ENCODE data around the gene DCST2. TPM values are rescaled to one million over a fixed set of nuclear protein-coding genes. Genes with fewer than 3 reads are reported as not detected.

The DCST2 gene
- 0.06 TPM in 1 of 2 replicates, not detected in the other for total RNA-seq

DNA sequence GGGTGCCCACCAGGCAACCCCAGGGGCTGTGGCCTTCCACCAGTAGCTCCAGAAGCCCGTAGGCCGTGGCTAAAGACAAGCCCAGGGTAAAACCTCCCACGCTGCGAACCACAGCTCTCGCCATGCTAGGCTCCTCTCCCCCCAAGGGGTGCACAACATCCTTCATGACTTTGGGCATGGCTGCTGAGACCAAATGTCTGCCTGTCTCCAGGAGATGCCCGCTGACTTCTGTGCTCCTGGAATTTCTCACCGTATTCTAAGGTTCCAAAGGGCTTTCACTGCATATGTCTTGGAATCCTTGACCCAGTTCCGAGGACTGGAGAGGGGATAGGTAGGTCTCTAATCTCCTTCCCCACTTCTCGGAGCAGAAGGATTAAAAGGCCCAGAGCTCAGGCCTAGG, at the start of gene DCST2, which contains the start of gene DCST1:
DCST2 (minus strand) TSS at position 258 of the 400 bp plus-strand sequence; CDS start at position 178, 80 bp downstream.
DCST1 (plus strand) TSS at position 301 of the 400 bp plus-strand sequence. CDS start 213 bp downstream, outside the sequence.

GRCh38 chr1:155078469-155079209, 45.1 kb upstream of the DCST2 start, which contains the start of gene EFNA3:
Gene EFNA3 (plus strand): TSS chr1:155078837. CDS start chr1:155078942, 105 bp downstream.

GRCh38 chr1:155063550-155064110, 30.0 kb upstream of the DCST2 start, which contains the start of gene EFNA4:
Gene EFNA4 (plus strand): TSS chr1:155063740. CDS start chr1:155063824, 84 bp downstream.

GRCh38 chr1:155050560-155051341, 17.2 kb upstream of the DCST2 start, which contains the start of gene ADAM15:
Gene ADAM15 (plus strand): TSS chr1:155051316. CDS start chr1:155051387, 71 bp downstream.

DNA sequence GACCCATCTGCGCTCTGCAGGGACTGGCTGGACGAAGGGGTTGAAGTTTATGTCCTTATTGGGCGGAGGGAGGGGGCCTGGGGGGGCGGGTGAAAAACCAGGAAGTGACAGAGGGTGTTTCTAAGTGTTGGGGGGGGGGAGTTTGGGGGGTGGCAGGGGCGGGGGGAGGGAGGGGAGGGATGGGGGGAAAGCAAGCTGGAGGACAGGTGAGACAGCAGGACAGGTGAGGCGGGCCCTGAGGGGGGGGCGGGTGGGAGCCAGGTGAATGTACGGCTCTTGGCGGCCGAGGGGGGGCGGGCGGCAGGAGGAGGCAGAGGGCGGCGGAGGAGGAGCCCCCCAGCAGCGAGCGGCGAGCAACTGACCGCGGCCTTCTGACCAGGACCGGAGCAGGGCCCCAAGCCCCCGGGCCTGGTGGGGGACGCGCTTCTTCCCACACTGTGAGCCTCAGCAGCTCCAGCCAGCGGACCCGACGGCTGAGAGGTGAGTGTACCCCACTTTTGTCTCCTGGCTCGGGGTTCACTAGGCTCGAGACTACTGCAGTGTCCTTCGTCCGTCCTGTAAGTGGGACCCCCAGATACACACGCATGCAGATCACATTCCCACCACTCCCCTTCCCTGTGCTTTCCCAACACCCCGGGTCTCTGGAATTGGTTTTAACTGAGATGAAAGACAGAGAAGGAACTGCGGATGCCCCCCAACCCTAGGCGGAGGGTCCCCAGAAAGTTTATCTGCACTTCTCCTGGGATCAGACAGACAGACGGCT, 30.9 kb downstream of the DCST2 start, which contains the start of gene ZBTB7B:
ZBTB7B (plus strand) TSS at position 339 of the 763 bp plus-strand sequence. CDS start 11,859 bp downstream, outside the sequence.

GRCh38 chr1:154993572-154994268, 39.9 kb downstream of the DCST2 start, which contains the start of gene LENEP:
Gene LENEP (plus strand): TSS chr1:154993586. CDS start chr1:154993608, 22 bp downstream.

DNA sequence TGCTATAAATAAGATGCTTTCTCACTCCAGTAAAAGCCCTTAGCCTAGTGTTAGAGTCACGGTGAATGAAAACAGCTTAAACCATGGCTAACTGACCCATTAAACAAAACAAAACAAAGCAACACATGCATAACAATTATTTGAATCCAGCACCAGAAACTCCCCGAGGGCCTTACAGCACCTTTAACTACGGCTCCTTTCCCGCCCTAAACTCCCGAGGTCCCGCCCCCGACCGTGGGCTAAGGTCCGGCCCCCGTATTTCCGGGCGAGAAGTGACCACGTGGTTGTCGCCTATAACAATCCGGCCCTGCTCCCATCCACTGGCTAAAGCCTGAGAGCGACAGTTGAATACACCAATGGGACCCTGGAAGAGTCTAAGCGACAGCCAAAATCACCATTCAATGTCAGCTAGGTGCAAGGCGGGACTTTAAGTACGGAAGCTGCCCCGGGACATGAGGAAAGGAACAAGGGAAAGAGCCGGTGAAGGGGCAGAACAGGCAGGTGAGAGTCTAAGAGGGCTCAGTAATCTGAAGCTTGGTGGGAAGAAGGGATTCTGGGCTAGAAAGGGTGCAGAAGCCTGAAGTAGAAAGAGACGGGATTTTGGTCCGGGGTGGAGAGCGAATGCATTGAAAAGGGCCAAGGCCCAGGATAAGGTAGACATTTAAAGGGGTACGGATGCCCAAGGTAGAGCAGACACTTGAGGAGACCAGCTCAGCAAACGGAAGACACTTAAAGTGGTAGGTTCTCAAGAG, 50.5 kb downstream of the DCST2 start, which contains the start of gene FLAD1:
FLAD1 (plus strand) TSS at position 448 of the 752 bp plus-strand sequence. CDS start 351 bp downstream, outside the sequence.

GRCh38 chr1:154974102-154974807, 59.3 kb downstream of the DCST2 start, which contains the start of gene CKS1B:
Gene CKS1B (plus strand): TSS chr1:154974681. CDS start chr1:154974746, 65 bp downstream.

GRCh38 chr1:154970631-154971340, 62.8 kb downstream of the DCST2 start, which contains the start of gene SHC1:
Gene SHC1 (minus strand): TSS chr1:154970747. CDS start chr1:154970526, 221 bp downstream.

Other genes starting within 250 kb of the DCST2 start
- 0.13 and 0.25 TPM in 2 replicates for gene KCNN3, start 163.5 kb downstream of the DCST2 start, total RNA-seq
- 11.3 and 12.6 TPM in 2 replicates for gene PMVK, start 97.1 kb downstream of the DCST2 start, total RNA-seq
- gene PBXIP1, start 77.7 kb downstream of the DCST2 start, total RNA-seq: 89.0 and 104 TPM in 2 replicates
- 8.1 and 14.1 TPM in 2 replicates for gene PYGO2, start 72.0 kb downstream of the DCST2 start, total RNA-seq
- 218 and 248 TPM in 2 replicates for gene SHC1, start 63.0 kb downstream of the DCST2 start, total RNA-seq
- gene CKS1B, start 59.1 kb downstream of the DCST2 start, total RNA-seq: 50.2 and 70.3 TPM in 2 replicates
- 12.8 and 19.0 TPM in 2 replicates for gene FLAD1, start 50.4 kb downstream of the DCST2 start, total RNA-seq
- gene LENEP, start 40.2 kb downstream of the DCST2 start, total RNA-seq: 0.66 and 0.99 TPM in 2 replicates
- gene ZBTB7B, start 31.0 kb downstream of the DCST2 start, total RNA-seq: 14.3 and 19.3 TPM in 2 replicates
- not detected in 2 replicates for gene DCST1, start within 50 bp of the DCST2 start, total RNA-seq
- gene ADAM15, start 17.5 kb upstream of the DCST2 start, total RNA-seq: 80.9 and 98.0 TPM in 2 replicates
- gene EFNA4, start 30.0 kb upstream of the DCST2 start, total RNA-seq: 1.8 and 2.7 TPM in 2 replicates
- 0.37 and 0.53 TPM in 2 replicates for gene EFNA3, start 45.1 kb upstream of the DCST2 start, total RNA-seq
- gene EFNA1, start 94.1 kb upstream of the DCST2 start, total RNA-seq: 1.1 and 1.2 TPM in 2 replicates
- gene SLC50A1, start 102.1 kb upstream of the DCST2 start, total RNA-seq: 21.9 and 27.0 TPM in 2 replicates
- 24.9 and 42.1 TPM in 2 replicates for gene DPM3, start 106.8 kb upstream of the DCST2 start, total RNA-seq
- gene KRTCAP2, start 139.5 kb upstream of the DCST2 start, total RNA-seq: 86.8 and 98.7 TPM in 2 replicates
- 3.6 and 4.2 TPM in 2 replicates for gene TRIM46, start 140.1 kb upstream of the DCST2 start, total RNA-seq
- gene THBS3, start 174.1 kb upstream of the DCST2 start, total RNA-seq: 33.2 and 45.4 TPM in 2 replicates
- gene MTX1, start 174.9 kb upstream of the DCST2 start, total RNA-seq: 31.0 and 33.8 TPM in 2 replicates
- gene ENTREP3, start 221.7 kb upstream of the DCST2 start, total RNA-seq: 4.8 and 6.8 TPM in 2 replicates
- 47.4 and 58.7 TPM in 2 replicates for gene SCAMP3, start 228.6 kb upstream of the DCST2 start, total RNA-seq
- 26.2 and 26.4 TPM in 2 replicates for gene CLK2, start 239.7 kb upstream of the DCST2 start, total RNA-seq
- gene HCN3, start 243.7 kb upstream of the DCST2 start, total RNA-seq: 0.87 and 1.1 TPM in 2 replicates

Data from aortic smooth muscle cell (primary cell).